ENCODE results near the gene ANKRD18A.

- no peak for TF ChIP-seq EZH2 (IDR thresholded peaks at IDR 0.05; ENCODE audit: borderline replicate concordance, low read length)
- TF ChIP-seq, protein P1, sequence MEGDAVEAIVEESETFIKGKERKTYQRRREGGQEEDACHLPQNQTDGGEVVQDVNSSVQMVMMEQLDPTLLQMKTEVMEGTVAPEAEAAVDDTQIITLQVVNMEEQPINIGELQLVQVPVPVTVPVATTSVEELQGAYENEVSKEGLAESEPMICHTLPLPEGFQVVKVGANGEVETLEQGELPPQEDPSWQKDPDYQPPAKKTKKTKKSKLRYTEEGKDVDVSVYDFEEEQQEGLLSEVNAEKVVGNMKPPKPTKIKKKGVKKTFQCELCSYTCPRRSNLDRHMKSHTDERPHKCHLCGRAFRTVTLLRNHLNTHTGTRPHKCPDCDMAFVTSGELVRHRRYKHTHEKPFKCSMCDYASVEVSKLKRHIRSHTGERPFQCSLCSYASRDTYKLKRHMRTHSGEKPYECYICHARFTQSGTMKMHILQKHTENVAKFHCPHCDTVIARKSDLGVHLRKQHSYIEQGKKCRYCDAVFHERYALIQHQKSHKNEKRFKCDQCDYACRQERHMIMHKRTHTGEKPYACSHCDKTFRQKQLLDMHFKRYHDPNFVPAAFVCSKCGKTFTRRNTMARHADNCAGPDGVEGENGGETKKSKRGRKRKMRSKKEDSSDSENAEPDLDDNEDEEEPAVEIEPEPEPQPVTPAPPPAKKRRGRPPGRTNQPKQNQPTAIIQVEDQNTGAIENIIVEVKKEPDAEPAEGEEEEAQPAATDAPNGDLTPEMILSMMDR (IDR thresholded peaks at IDR 0.05; ENCODE audit: low read length): no peak
Observed at GRCh38 chr9:38622288-38622674, 1.9 kb upstream of the ANKRD18A start.

Measured in OCI-LY1 (cell line).